Breast epithelium (tissue), 3 donors: ENCODE data around the gene HEY2.

ENCODE experiments used
- CTCF ChIP-seq, 3 donors: fragments of 450-650 bp; IDR thresholded peaks; one replicate each; pipeline ENCODE4 v1.5.1; 2016 to 2017; ENCODE audit warnings: antibody characterized with exemption in 3 of 3, mild to moderate bottlenecking in 3 of 3, moderate library complexity in 3 of 3
- POLR2A ChIP-seq: fragments of 450-650 bp; IDR thresholded peaks from one replicate; pipeline ENCODE4 v1.6.1; 2016; ENCODE audit warnings: antibody characterized with exemption, mild to moderate bottlenecking, moderate library complexity
- POLR2AphosphoS5 ChIP-seq, 3 donors: sonication (generic); formaldehyde crosslinking; IDR thresholded peaks; one replicate each; pipeline ENCODE4 v1.6.1; 2017; ENCODE audit warnings: antibody characterized with exemption in 3 of 3

- TF ChIP-seq POLR2A, result no peak
- no peak for TF ChIP-seq CTCF (IDR thresholded peaks at IDR 0.05)
- no peak for TF ChIP-seq POLR2AphosphoS5 (IDR thresholded peaks at IDR 0.05)
These were observed 60.2 kb downstream of the HEY2 start for GRCh38 chr6:125809570-125810170.
